Middle frontal gyrus (tissue), 1 donor: ENCODE results near the gene NWD2.
"Not testable (repeated sequence)": the region's sequence is repeated elsewhere in the genome, so short reads cannot be mapped to it uniquely, and the experiment has no call there.

Experiments
- DNase-seq: peaks from one replicate; pipeline ENCODE4 v3.0.0-alpha.2; 2015; ENCODE audit warnings: low spot score; ENCODE audit errors: extremely low spot score

The NWD2 gene

GRCh38 chr4:37244583-37245390 is at the start of gene NWD2:
Gene NWD2, plus strand, starts transcription at chr4:37244743. Its CDS starts 325 bp downstream, at chr4:37245068.
- DNase-seq: no peak

GRCh38 chr4:37197899-37198298 is 46.6 kb upstream of the NWD2 start:
- no peak for DNase-seq

- DNase-seq: not testable (repeated sequence)
These were observed 39.8 kb upstream of the NWD2 start for GRCh38 chr4:37204740-37205139.

- DNase-seq: no peak
These were observed 28.3 kb upstream of the NWD2 start for GRCh38 chr4:37216209-37216608.

GRCh38 chr4:37219242-37219641 is 25.3 kb upstream of the NWD2 start:
- no peak for DNase-seq

GRCh38 chr4:37219990-37220389 is 24.6 kb upstream of the NWD2 start:
- DNase-seq: no peak

- no peak for DNase-seq
These were observed 23.9 kb upstream of the NWD2 start for GRCh38 chr4:37220685-37221084.

GRCh38 chr4:37223732-37224131 is 20.8 kb upstream of the NWD2 start:
- DNase-seq: peak; percentile 20

GRCh38 chr4:37224854-37225253 is 19.7 kb upstream of the NWD2 start:
- no peak for DNase-seq

- DNase-seq: no peak
These were observed 18.8 kb upstream of the NWD2 start for GRCh38 chr4:37225778-37226177.

- DNase-seq: no peak
These were observed 12.2 kb upstream of the NWD2 start for GRCh38 chr4:37232315-37232714.

GRCh38 chr4:37236165-37236564 is 8.4 kb upstream of the NWD2 start:
- DNase-seq: no peak

- DNase-seq: no peak
These were observed 2.9 kb upstream of the NWD2 start for GRCh38 chr4:37241647-37242046.

- no peak for DNase-seq
These were observed 1.5 kb upstream of the NWD2 start for GRCh38 chr4:37243051-37243450.

GRCh38 chr4:37243722-37244582 is 591 bp upstream of the NWD2 start:
- no peak for DNase-seq

GRCh38 chr4:37245391-37245954 is 930 bp downstream of the NWD2 start:
- DNase-seq: no peak

- DNase-seq: no peak
These were observed 2.3 kb downstream of the NWD2 start for GRCh38 chr4:37246891-37247290.

- DNase-seq: no peak
These were observed 13.7 kb downstream of the NWD2 start for GRCh38 chr4:37258221-37258620.

GRCh38 chr4:37268319-37268718 is 23.8 kb downstream of the NWD2 start:
- no peak for DNase-seq

- DNase-seq: no peak
These were observed 34.6 kb downstream of the NWD2 start for GRCh38 chr4:37279121-37279520.

GRCh38 chr4:37279894-37280592 is 35.5 kb downstream of the NWD2 start:
- DNase-seq: no peak
